Smooth muscle cell (in vitro differentiated cells): ENCODE measurements around the gene GPR108. TPM values are rescaled to one million over a fixed set of nuclear protein-coding genes. Genes with fewer than 3 reads are reported as not detected.

Experiments
- DNase-seq: peaks from one replicate; lab custom pipeline; 2025; ENCODE audit not compliant: unreplicated experiment; lab: John Stamatoyannopoulos, UW
- H2AFZ ChIP-seq: fragments of 200-600 bp; sonication (generic); 2 replicates; pipeline ENCODE4 v1.6.0; 2016; ENCODE audit warnings: antibody characterized with exemption, low read depth, mild to moderate bottlenecking
- H3F3A ChIP-seq: fragments of 200-600 bp; sonication (generic); 2 replicates; pipeline ENCODE4 v1.6.0; 2017; ENCODE audit warnings: antibody characterized with exemption, low read depth
- H3K27ac ChIP-seq: fragments of 200-600 bp; sonication (generic); 2 replicates; pipeline ENCODE4 v1.5.1; 2016; ENCODE audit warnings: low read depth, mild to moderate bottlenecking
- H3K27me3 ChIP-seq: fragments of 200-600 bp; sonication (generic); 2 replicates; pipeline ENCODE4 v1.6.1; 2016; ENCODE audit warnings: low read depth, mild to moderate bottlenecking
- H3K36me3 ChIP-seq: fragments of 200-600 bp; sonication (generic); 2 replicates; pipeline ENCODE4 v1.5.1; 2016; ENCODE audit warnings: low read depth
- H3K4me1 ChIP-seq: fragments of 200-600 bp; sonication (generic); 2 replicates; pipeline ENCODE4 v1.5.1; 2016; ENCODE audit warnings: low read depth
- H3K4me2 ChIP-seq: fragments of 200-600 bp; sonication (generic); 2 replicates; pipeline ENCODE4 v1.6.0; 2016; ENCODE audit warnings: mild to moderate bottlenecking
- H3K4me3 ChIP-seq: fragments of 200-600 bp; sonication (generic); 2 replicates; pipeline ENCODE4 v1.5.1; 2016; ENCODE audit warnings: mild to moderate bottlenecking
- H3K79me2 ChIP-seq: fragments of 200-600 bp; sonication (generic); 2 replicates; pipeline ENCODE4 v1.6.0; 2016; ENCODE audit warnings: low read depth, mild to moderate bottlenecking
- H3K9ac ChIP-seq: fragments of 200-600 bp; sonication (generic); 2 replicates; pipeline ENCODE4 v1.6.0; 2016; ENCODE audit warnings: low read depth
- H3K9me3 ChIP-seq: fragments of 200-600 bp; sonication (generic); replicated peaks from 2 replicates; pipeline ENCODE4 v1.5.1; 2016; ENCODE audit warnings: low read depth
- H4K20me1 ChIP-seq: fragments of 200-600 bp; sonication (generic); 2 replicates; pipeline ENCODE4 v1.6.0; 2016; ENCODE audit warnings: low read depth
- CTCF ChIP-seq: fragments of 200-600 bp; sonication (generic); IDR thresholded peaks from 2 replicates; pipeline ENCODE4 v1.5.1; 2017; ENCODE audit warnings: borderline replicate concordance, mild to moderate bottlenecking, antibody characterized with exemption; ENCODE audit not compliant: insufficient read depth, poor library complexity, severe bottlenecking
- WGBS: methylation state at CpG from one replicate; pipeline ENCODE4 v1.1.7; 2016; ENCODE audit warnings: low lambda C conversion rate; 5-methylcytosine and 5-hydroxymethylcytosine counted together
- polyA plus RNA-seq: library from polyadenylated mRNA; unstranded; fragments of >200 nt; fragmentation: Nextera tagmentation; extraction: Ambion mirVana; gene quantifications from 2 replicates; pipeline ENCODE4 v1.2.1, GENCODE V29; 2016
- total RNA-seq: library from RNA; depleted of rRNA; stranded (reverse); fragments of >200 nt; gene quantifications from 2 replicates; pipeline ENCODE4 v1.2.3, GENCODE V29; 2014

The GPR108 gene
- total and polyA plus RNA-seq, 2 experiments from 2014 or later, result 34.4 to 62.1 TPM

DNA sequence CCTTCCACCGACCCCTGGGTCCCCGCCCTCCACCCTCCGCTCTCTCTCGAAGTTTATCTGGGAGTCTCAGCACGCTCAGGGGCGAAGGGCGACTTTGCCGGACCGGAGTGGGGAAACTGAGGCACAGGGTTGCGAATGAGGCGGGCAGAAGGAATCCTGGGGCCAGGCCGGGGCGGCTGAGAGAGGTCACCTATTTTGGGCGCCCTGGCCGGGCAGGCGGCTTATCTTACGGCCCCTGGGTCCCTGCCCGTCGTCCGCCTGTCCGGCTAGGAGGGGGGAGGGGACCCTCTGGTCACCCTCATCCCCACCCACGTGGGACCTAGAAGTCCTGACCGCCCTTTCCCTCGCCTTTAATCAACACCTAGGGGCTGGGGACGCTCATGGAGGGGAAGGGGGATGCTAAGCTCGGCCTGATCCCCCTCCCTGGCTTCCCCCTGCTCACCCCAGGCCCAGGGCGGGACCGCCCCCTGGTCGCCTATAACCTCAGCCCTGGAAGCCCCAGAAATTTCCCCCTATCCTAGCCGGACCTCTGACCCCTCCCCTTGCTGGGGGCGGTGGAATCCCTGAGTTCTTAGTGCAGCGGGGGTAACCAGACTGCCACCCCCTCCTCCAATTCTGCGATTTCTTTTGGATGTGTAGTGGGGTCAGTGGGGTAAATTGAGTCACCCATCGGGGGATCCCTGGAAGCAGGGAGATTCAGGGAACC is 2.7 kb upstream of the GPR108 start:
- Histone ChIP-seq H3K4me3 (peak overlapping the region; percentile 92), H3K4me1 (peaks cover 60% of the 10 kb centered on the region), H3K27me3 (no peaks in the 10 kb centered on the region), H3K79me2 (peaks cover 28% of the 10 kb centered on the region), H3F3A (peaks cover 30% of the 10 kb centered on the region), H3K36me3 (no peaks in the 10 kb centered on the region), H3K4me2 (peak overlapping the region; percentile 93), H4K20me1 (peaks cover 36% of the 10 kb centered on the region), H3K9ac (peak overlapping the region; percentile 81), H3K27ac (peak overlapping the region; percentile 79), H3K9me3 (no peaks in the 10 kb centered on the region), H2AFZ (peak overlapping the region; percentile 52)
- no peak for DNase-seq
- no peak for TF ChIP-seq CTCF
- WGBS, result under 1% methylated on average over 20 of the region's 34 CpGs

DNA sequence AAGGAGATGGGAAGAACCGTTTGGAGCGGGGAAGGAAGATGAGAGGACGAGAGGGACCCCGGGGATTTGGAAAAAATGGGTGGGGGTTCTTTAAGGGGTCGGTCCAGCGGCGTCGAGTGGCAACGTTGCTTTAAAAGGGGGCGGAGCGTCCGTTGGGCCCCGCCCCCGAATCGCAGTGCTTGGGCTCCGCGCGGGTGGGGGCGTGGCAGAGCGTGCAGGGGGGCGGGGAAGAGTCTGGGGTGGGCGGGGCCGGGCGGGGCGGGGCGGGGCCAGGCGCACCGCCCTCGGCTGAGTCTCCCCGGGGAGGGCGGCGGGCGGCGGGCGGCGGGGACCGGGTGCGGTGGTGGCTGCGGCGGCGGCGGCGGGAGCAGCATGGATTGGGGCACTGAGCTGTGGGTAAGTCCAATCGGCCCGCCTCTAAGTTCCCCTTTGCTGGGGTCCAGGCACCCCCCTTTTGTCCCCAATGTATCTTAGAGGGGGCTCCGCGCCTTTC is 2.1 kb upstream of the GPR108 start, which contains the start of gene TRIP10:
Gene TRIP10, plus strand, starts transcription at position 291 of the 493 bp plus-strand sequence. Its CDS starts 82 bp downstream, at position 373.
- H3K9ac ChIP-seq, result peak within 1 kb of the TSS; percentile 81
- 2% methylated on average over 19 of the region's 47 CpGs for WGBS
- H2AFZ ChIP-seq, result peak within 1 kb of the TSS; percentile 86
- peaks cover 30% of the 10 kb centered on the region for H3F3A ChIP-seq
- H3K79me2 ChIP-seq, result peaks cover 28% of the 10 kb centered on the region
- peak within 1 kb of the TSS; percentile 92 for H3K4me3 ChIP-seq
- peak within 1 kb of the TSS; percentile 93 for H3K4me2 ChIP-seq
- peak within 1 kb of the TSS; percentile 79 for H3K27ac ChIP-seq
- no peaks in the 10 kb centered on the region for H3K36me3 ChIP-seq
- H3K4me1 ChIP-seq, result peaks cover 54% of the 10 kb centered on the region
- DNase-seq, result peak; percentile 79
- H3K27me3 ChIP-seq, result no peaks in the 10 kb centered on the region
- no peaks in the 10 kb centered on the region for H3K9me3 ChIP-seq
- no peak for TF ChIP-seq CTCF
- H4K20me1 ChIP-seq, result peaks cover 30% of the 10 kb centered on the region

DNA sequence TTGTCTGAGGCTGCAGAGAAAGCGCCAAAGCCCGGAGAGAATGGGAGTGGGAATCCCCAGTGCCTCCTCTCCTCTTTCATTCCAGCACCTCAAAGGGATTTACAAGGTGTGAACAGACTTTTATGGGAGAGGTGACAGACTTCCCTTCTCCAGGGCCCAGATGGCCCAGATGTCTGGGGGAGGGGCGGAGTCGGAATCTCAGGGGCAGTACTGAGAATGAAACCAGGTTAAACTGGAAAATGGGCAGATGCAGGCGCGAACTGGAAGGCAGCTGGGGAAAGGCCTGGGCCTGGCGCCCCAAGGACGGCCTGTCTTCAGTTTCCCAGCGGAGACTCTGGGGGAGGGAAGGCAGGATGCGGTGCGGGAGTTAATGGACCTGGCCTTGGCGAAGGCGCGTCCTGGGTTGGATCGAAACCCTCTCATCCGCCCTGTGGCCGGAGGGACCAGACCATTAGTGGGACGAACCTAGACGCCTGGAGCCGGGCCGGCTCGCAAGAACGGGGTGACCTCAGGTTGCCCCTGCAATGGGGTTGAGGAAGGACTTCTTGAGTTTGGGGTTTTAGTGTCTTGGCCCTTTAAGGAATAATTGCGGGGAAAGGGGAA is 1.5 kb upstream of the GPR108 start:
- DNase-seq, result peak; percentile 63
- Histone ChIP-seq H2AFZ (peak overlapping the region; percentile 86), H3K27me3 (no peaks in the 10 kb centered on the region), H3K4me3 (peak overlapping the region; percentile 47), H3K4me2 (peak overlapping the region; percentile 80), H3K9me3 (no peaks in the 10 kb centered on the region), H3K27ac (peak overlapping the region; percentile 69), H3K79me2 (peaks cover 28% of the 10 kb centered on the region), H4K20me1 (peaks cover 26% of the 10 kb centered on the region), H3F3A (peaks cover 30% of the 10 kb centered on the region), H3K9ac (peak overlapping the region; percentile 29), H3K36me3 (no peaks in the 10 kb centered on the region), H3K4me1 (peaks cover 49% of the 10 kb centered on the region)
- TF ChIP-seq CTCF, result no peak
- 4% methylated on average over 24 of the region's 24 CpGs for WGBS
